NCI-H1694 (cell line): ENCODE data around the gene SH2D3C.

Experiments used
- DNase-seq: peaks from one replicate; lab custom pipeline; 2025; lab: John Stamatoyannopoulos, UW

The SH2D3C gene

DNA sequence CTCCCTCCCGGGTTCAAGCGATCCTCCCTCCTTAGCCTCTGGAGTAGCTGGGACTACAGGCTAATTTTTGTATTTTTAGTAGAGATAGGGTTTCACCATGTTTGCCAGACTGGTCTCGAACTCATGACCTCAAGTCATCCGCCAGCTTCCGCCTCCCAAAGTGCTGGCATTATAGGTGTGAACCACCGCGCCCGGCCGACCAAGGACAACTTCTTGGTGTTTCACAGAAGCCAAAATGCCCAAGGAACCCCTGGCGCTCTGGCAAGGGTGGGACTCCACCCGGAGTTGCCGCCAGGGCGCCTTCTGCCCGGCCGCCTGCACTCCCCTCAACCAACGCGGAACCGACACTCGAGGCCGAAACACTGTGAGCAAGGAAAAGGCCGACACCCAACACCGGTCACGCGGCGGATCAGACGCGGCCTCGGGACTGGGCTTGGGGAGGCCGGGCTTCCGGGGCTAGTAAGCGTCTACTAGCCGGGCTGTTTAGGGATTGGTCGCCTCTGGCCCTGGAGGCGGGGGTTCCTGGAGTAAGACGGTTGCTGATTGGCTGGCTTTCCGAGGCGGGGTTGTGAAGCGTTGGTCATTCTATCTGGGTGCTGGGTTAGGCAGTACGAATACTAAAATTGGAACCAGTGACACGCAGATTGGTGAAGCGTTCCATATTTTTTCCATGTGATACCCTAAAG is 79.3 kb downstream of the SH2D3C start:
- no peak for DNase-seq

- no peak for DNase-seq
These were observed 80.1 kb downstream of the SH2D3C start for GRCh38 chr9:127698386-127698785.

DNA sequence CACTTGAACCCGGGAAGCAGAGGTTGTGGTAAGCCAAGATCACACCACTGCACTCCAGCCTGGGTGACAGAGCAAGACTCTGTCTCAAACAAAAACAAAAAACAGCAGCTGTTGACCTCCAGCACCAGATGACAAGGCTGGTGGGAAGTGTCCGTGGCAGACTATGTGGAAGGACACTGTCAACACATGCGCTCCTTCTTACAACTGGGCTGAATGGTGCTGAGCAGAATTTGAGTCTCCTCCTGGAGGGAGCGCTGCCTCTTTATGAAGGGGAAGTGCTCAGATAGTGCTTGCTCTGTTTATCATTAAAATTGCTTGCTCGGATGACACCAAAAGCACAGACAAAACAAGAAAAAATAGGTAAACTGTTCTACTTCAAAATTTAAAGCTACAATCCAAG is 80.9 kb downstream of the SH2D3C start:
- DNase-seq: no peak

DNA sequence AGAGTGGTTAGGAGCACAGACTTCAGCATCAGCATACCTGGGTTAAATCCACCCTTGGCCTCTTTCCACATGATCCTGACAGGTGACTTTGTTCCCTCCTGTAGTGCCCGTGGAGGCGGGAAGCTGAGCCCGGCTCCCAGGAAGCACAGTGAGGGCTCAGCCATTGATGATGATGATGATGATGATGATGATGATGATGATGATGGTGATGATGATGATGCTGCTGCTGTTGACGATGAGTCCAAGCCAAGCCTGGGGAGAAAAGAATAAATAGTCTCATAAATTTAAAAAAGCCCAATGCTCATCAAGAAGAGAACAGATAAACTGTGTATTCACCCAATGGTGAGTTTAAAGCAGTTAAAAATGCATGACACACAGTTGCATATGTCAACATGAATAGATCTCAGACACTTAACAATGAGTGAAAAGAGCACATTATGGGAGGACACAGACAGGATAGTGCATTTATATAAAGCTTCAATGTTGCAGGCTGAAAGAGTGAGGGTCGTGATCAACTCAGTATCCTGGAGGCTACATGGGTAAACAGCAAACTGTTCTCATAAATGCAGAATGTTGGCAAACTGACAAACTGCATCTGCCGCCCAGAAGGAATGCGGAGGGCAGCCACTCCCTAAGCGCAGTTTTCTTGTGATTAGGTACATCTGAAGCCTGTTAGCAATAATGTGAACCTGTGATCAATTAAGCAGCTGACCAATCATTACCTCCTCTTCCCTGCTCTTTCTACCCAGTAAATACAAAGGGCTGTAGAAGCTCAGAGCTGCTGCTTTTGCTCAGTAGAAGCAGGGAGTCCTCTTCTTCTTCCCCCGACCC is 83.4 kb downstream of the SH2D3C start:
- no peak for DNase-seq

DNA sequence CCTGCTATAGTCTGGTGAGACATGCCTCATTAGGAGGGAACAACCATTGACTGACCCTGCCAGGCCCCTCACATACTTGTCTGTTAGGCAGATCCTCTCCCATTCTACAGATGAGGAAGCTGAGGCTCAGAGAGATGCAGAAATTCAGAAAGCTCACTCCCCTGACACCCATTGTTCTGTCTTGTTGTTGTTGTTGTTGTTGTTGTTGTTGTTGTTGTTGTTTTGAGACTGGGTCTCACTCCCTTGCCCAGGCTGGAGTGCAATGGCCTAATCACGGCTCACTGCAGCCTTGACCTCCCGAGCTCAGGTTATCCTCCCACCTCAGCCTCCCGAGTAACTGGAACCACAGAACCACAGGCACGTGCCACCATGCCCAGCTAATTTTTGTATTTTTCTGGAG is 84.8 kb downstream of the SH2D3C start:
- DNase-seq: no peak

- DNase-seq: no peak
These were observed 85.3 kb downstream of the SH2D3C start for GRCh38 chr9:127693143-127693542.

DNA sequence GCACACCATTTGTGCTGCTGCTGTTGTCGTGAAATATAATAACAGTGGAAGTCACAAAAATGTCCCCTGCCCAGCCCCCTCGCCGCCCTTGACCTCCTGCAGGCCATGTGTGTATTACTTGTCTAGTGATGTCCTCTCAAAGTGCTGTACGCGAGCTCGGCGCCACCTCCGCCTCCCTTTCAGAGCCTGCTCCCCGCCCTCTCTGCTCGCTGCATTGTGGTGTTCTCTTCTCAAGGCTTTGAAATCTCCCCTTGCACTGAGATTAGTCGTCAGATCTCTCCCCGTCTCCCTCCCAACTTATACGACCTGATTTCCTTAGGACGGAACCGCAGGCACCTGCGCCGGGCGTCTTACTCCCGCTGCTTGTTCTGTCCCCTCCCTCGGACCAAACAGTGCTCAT is 86.4 kb downstream of the SH2D3C start:
- DNase-seq: no peak

DNA sequence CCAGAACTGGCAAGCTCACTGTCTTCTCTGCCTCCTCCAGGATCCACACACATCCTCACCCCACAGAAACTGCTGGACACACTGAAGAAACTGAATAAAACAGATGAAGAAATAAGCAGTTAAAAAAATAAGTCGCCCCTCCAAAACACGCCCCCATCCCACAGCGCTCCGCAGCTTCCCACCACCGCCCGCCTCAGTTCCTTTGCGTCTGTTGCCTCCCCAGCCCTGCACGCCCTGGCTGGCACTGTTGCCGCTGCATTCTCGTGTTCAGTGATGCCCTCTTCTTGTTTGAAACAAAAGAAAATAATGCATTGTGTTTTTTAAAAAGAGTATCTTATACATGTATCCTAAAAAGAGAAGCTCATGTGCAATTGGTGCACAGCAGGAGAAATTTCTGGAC is 87.7 kb downstream of the SH2D3C start:
- DNase-seq: no peak

DNA sequence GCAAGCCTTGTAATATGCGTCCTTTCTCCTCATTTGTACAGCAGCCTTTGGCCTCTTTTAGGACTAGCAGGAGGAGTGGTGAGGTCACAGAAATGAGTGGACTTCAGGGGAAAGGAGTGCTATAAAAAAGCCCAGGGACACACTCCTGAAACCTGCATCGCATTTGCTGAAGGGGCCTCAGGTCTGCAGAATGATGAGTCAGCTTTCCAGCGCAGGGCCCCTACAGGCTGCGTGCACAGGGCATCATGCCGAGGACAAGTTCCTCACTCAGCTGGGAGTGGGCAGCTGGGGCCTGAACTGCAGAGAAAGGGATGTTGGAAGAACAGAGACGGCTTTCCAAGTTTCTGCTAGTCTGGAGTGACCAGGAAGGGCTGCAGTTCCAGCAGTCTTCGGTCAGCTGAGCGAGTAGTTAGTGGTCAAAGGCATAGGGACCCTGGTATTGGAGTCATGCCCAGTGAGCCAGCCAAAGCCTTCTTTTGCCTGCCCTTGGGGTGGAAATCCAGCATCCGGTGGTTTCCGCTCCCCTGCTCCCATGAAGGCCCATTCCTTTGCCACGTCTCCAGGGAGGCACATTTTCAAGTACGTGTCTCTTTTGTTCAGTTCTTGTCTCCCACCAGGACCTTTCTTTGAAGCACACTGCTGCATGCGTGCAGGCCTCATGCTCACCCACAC is 89.0 kb downstream of the SH2D3C start:
- DNase-seq: no peak
